ENCODE data around the gene ARAP1. TPM values are rescaled to one million over a fixed set of nuclear protein-coding genes. Genes with fewer than 3 reads are reported as not detected.

The ARAP1 gene
- total RNA-seq (100 to 1,000 TPM; 119 to 317 (median 156) TPM), polyA plus RNA-seq (10 to 100 TPM; 30.4 to 55.3 TPM), total RNA-seq (162 reads per million, percentile 91 among the genes with 10 or more reads in this experiment)

GRCh38 chr11:72752088-72752914 lies at the start of gene ARAP1:
Gene ARAP1, minus strand, starts transcription at chr11:72752408. Its CDS starts 25,280 bp downstream, at chr11:72727128.
- peak within 1 kb of the TSS; percentile 89 to 98 (median 96) for H3K4me3 Mint-ChIP-seq
- ChIA-PET POLR2A (interaction anchor here (0.7 to 1.6 kb wide), 3 partner anchors 10 to 40 kb away, joined by 3 to 8 read pairs (median 6); no protein-coding TSS in a partner anchor), CTCF (interaction anchor here (1.9 kb wide), 1 partner anchor 25 kb away, joined by 5 read pairs; no protein-coding TSS in a partner anchor)
- Histone ChIP-seq H3K9me3 (ENCODE audit: control insufficient read depth in 2 of 3, low read length in 3 of 3) (no peaks in the 10 kb centered on the region), H3K27me3 (ENCODE audit: control insufficient read depth in 2 of 2, insufficient read depth in 2 of 2, low read length in 2 of 2) (no peaks in the 10 kb centered on the region), H3K4me1 (ENCODE audit: control insufficient read depth in 2 of 2, insufficient read depth in 2 of 2, low read length in 2 of 2) (peaks cover 29 to 38% of the 10 kb centered on the region in 2 donors), H3K36me3 (ENCODE audit: control insufficient read depth in 2 of 3, insufficient read depth in 3 of 3, low read length in 3 of 3) (peaks cover 0 to 10% (median 0%) of the 10 kb centered on the region in 3 experiments), H3K4me3 (ENCODE audit: low read length) (peak within 1 kb of the TSS; percentile 93), H3K27ac (ENCODE audit: low read depth, low read length) (peak within 1 kb of the TSS; percentile 81)
- H3K9me3 Mint-ChIP-seq: no peaks in the 10 kb centered on the region
- H3K36me3 Mint-ChIP-seq: peaks cover 0 to 12% (median 5%) of the 10 kb centered on the region in 5 donors
- peaks cover 35 to 55% (median 48%) of the 10 kb centered on the region in 7 donors for H3K4me1 Mint-ChIP-seq
- H3K27me3 Mint-ChIP-seq: no peaks in the 10 kb centered on the region
- DNase-seq (peak; percentile 63 to 78 (median 71)), ATAC-seq (peak; percentile 95)
- intact Hi-C loops (cut with micrococcal nuclease): loop anchor here (1.0 to 2.0 kb wide), 7 partner anchors 16 to 70 kb away; partner anchors contain the start of gene ATG16L2 (in 2 of the 2)
- peak within 1 kb of the TSS; percentile 87 to 95 (median 93) for H3K27ac Mint-ChIP-seq

- Mint-ChIP-seq H3K9me3 (peaks cover 0 to 1% (median 0%) of the 10 kb centered on the region in 11 donors), H3K4me1 (peaks cover 3 to 10% (median 5%) of the 10 kb centered on the region in 7 donors), H3K27me3 (no peaks in the 10 kb centered on the region), H3K27ac (peak overlapping the region in 1 of 9 donors; percentile 10), H3K4me3 (no peak overlapping the region), H3K36me3 (peaks cover 0 to 4% (median 0%) of the 10 kb centered on the region in 5 donors)
- ChIA-PET POLR2A (no interaction called here), CTCF (no interaction called here)
- ATAC-seq: no peak
- H3K9me3 ChIP-seq (ENCODE audit: control insufficient read depth in 2 of 3, low read length in 3 of 3): no peaks in the 10 kb centered on the region
- H3K27ac ChIP-seq (ENCODE audit: low read depth, low read length): no peak overlapping the region
- H3K27me3 ChIP-seq (ENCODE audit: control insufficient read depth in 2 of 2, insufficient read depth in 2 of 2, low read length in 2 of 2): no peaks in the 10 kb centered on the region
- intact Hi-C loops (cut with micrococcal nuclease): loop anchor here in 1 of 2 donors (10.0 kb wide), 1 partner anchor 685 kb away; the partner anchor contains the start of gene ANAPC15
- no peaks in the 10 kb centered on the region for H3K36me3 ChIP-seq (ENCODE audit: control insufficient read depth in 2 of 3, insufficient read depth in 3 of 3, low read length in 3 of 3)
- no peak overlapping the region for H3K4me3 ChIP-seq (ENCODE audit: low read length)
- DNase-seq: no peak
- peaks cover 2 to 3% of the 10 kb centered on the region in 2 donors for H3K4me1 ChIP-seq (ENCODE audit: control insufficient read depth in 2 of 2, insufficient read depth in 2 of 2, low read length in 2 of 2)
Measured at GRCh38 chr11:72799441-72799840, 47.2 kb upstream of the ARAP1 start.

- no peak overlapping the region for H3K4me3 ChIP-seq (ENCODE audit: low read length)
- no peak for ATAC-seq
- H3K27me3 ChIP-seq (ENCODE audit: control insufficient read depth in 2 of 2, insufficient read depth in 2 of 2, low read length in 2 of 2): no peaks in the 10 kb centered on the region
- Mint-ChIP-seq H3K9me3 (peaks cover 0 to 1% (median 0%) of the 10 kb centered on the region in 11 donors), H3K36me3 (peaks cover 0 to 4% (median 0%) of the 10 kb centered on the region in 5 donors), H3K27me3 (no peaks in the 10 kb centered on the region), H3K4me1 (peaks cover 7 to 21% (median 14%) of the 10 kb centered on the region in 7 donors), H3K27ac (peak overlapping the region in 2 of 9 donors; percentile 9 to 78), H3K4me3 (peak overlapping the region in 1 of 10 donors; percentile 12)
- intact Hi-C loops (cut with micrococcal nuclease): loop anchor here in 1 of 2 donors (10.0 kb wide), 1 partner anchor 684 kb away; the partner anchor contains the start of gene ANAPC15
- ChIA-PET POLR2A (no interaction called here), CTCF (interaction anchor here (0.5 to 0.6 kb wide), 3 partner anchors 74 to 730 kb away, joined by 3 to 4 read pairs (median 3); no protein-coding TSS in a partner anchor)
- H3K4me1 ChIP-seq (ENCODE audit: control insufficient read depth in 2 of 2, insufficient read depth in 2 of 2, low read length in 2 of 2): peaks cover 8 to 9% of the 10 kb centered on the region in 2 donors
- no peak for DNase-seq
- no peak overlapping the region for H3K27ac ChIP-seq (ENCODE audit: low read depth, low read length)
- no peaks in the 10 kb centered on the region for H3K36me3 ChIP-seq (ENCODE audit: control insufficient read depth in 2 of 3, insufficient read depth in 3 of 3, low read length in 3 of 3)
- no peaks in the 10 kb centered on the region for H3K9me3 ChIP-seq (ENCODE audit: control insufficient read depth in 2 of 3, low read length in 3 of 3)
Measured at GRCh38 chr11:72798361-72798760, 46.2 kb upstream of the ARAP1 start.

GRCh38 chr11:72793425-72794367 lies 41.5 kb upstream of the ARAP1 start, which contains the start of gene STARD10:
Gene STARD10, minus strand, starts transcription at chr11:72794047. Its CDS starts 12,866 bp downstream, at chr11:72781181.
- DNase-seq: peak; percentile 90 to 97 (median 96)
- no peaks in the 10 kb centered on the region for H3K27me3 ChIP-seq (ENCODE audit: control insufficient read depth in 2 of 2, insufficient read depth in 2 of 2, low read length in 2 of 2)
- CTCF ChIA-PET: interaction anchor here (0.6 to 3.9 kb wide), 18 partner anchors 11 to 571 kb away, joined by 3 to 102 read pairs (median 4); no protein-coding TSS in a partner anchor

GRCh38 chr11:72793076-72793424 lies 40.8 kb upstream of the ARAP1 start:
- intact Hi-C loops (cut with micrococcal nuclease): loop anchor here (1.0 to 10.0 kb wide), 11 partner anchors 12 to 804 kb away; partner anchors contain the start of genes ARAP1 (in 2 of the 2), ANAPC15 (in 1 of the 2), ATG16L2 (in 1 of the 2) and CLPB (in 1 of the 2)
- H3K4me3 Mint-ChIP-seq: peak overlapping the region; percentile 78 to 100 (median 98)
- CTCF ChIA-PET: interaction anchor here (0.7 to 3.9 kb wide), 7 partner anchors 11 to 107 kb away, joined by 3 to 102 read pairs (median 5); no protein-coding TSS in a partner anchor
- Histone ChIP-seq H3K4me3 (ENCODE audit: low read length) (peak overlapping the region; percentile 89), H3K36me3 (ENCODE audit: control insufficient read depth in 2 of 3, insufficient read depth in 3 of 3, low read length in 3 of 3) (no peaks in the 10 kb centered on the region), H3K9me3 (ENCODE audit: control insufficient read depth in 2 of 3, low read length in 3 of 3) (no peaks in the 10 kb centered on the region), H3K27me3 (ENCODE audit: control insufficient read depth in 2 of 2, insufficient read depth in 2 of 2, low read length in 2 of 2) (no peaks in the 10 kb centered on the region), H3K27ac (ENCODE audit: low read depth, low read length) (peak overlapping the region; percentile 99), H3K4me1 (ENCODE audit: control insufficient read depth in 2 of 2, insufficient read depth in 2 of 2, low read length in 2 of 2) (peaks cover 16 to 18% of the 10 kb centered on the region in 2 donors)
- DNase-seq: no peak
- no peaks in the 10 kb centered on the region for H3K27me3 Mint-ChIP-seq
- no peaks in the 10 kb centered on the region for H3K36me3 Mint-ChIP-seq
- peaks cover 0 to 1% (median 0%) of the 10 kb centered on the region in 11 donors for H3K9me3 Mint-ChIP-seq
- ATAC-seq: no peak
- H3K4me1 Mint-ChIP-seq: peaks cover 19 to 35% (median 31%) of the 10 kb centered on the region in 7 donors
- H3K27ac Mint-ChIP-seq: peak overlapping the region; percentile 99 to 100 (median 99)
- POLR2A ChIA-PET: interaction anchor here (0.6 to 4.0 kb wide), 18 partner anchors 9 to 1324 kb away, joined by 3 to 31 read pairs (median 6); partner anchors contain the start of genes ARAP1, ATG16L2 and FCHSD2

More at GRCh38 chr11:72793425-72794367, 41.5 kb upstream of the ARAP1 start, which contains the start of gene STARD10:
- H3K27ac Mint-ChIP-seq: peak within 1 kb of the TSS; percentile 99 to 100 (median 99)
- Histone ChIP-seq H3K4me1 (ENCODE audit: control insufficient read depth in 2 of 2, insufficient read depth in 2 of 2, low read length in 2 of 2) (peaks cover 16 to 18% of the 10 kb centered on the region in 2 donors), H3K36me3 (ENCODE audit: control insufficient read depth in 2 of 3, insufficient read depth in 3 of 3, low read length in 3 of 3) (no peaks in the 10 kb centered on the region), H3K4me3 (ENCODE audit: low read length) (peak within 1 kb of the TSS; percentile 89), H3K27ac (ENCODE audit: low read depth, low read length) (peak within 1 kb of the TSS; percentile 99), H3K9me3 (ENCODE audit: control insufficient read depth in 2 of 3, low read length in 3 of 3) (no peaks in the 10 kb centered on the region)
- H3K36me3 Mint-ChIP-seq: no peaks in the 10 kb centered on the region
- peaks cover 19 to 35% (median 28%) of the 10 kb centered on the region in 7 donors for H3K4me1 Mint-ChIP-seq
- peak within 1 kb of the TSS; percentile 78 to 100 (median 98) for H3K4me3 Mint-ChIP-seq
- H3K27me3 Mint-ChIP-seq: no peaks in the 10 kb centered on the region
- POLR2A ChIA-PET: interaction anchor here (0.6 to 4.0 kb wide), 25 partner anchors 8 to 349 kb away, joined by 3 to 31 read pairs (median 6); partner anchors contain the start of genes ARAP1, ATG16L2 and FCHSD2
- H3K9me3 Mint-ChIP-seq: peaks cover 0 to 1% (median 0%) of the 10 kb centered on the region in 11 donors
- peak; percentile 97 for ATAC-seq
- intact Hi-C loops (cut with micrococcal nuclease): loop anchor here (1.0 to 10.0 kb wide), 11 partner anchors 12 to 804 kb away; partner anchors contain the start of genes ARAP1 (in 2 of the 2), ANAPC15 (in 1 of the 2), ATG16L2 (in 1 of the 2) and CLPB (in 1 of the 2)
